ENCODE data around the gene GGA3.

Gene GGA3

DNA sequence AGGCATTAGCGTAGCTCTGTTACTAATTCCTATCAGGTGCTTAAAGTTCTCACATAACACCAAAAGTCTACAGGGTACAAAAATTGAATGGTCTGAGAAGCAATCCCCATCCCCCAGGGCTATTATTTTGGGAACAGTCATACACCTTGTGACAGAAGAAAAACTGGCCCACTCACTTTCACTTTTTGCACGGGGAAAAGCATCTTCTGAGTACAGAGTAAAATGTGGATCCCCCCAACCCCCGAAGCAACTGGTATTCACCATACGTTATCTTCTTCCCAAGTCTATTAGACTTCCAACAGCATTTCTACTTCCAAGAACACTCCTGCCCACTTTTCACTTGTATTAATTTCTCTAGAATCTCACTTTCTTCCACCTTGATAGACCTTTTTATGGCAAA lies 11.8 kb downstream of the GGA3 start:
- Mint-ChIP-seq H3K27me3 (no peaks in the 10 kb centered on the region), H3K36me3 (ENCODE audit: insufficient read depth) (peaks cover 26% of the 10 kb centered on the region), H3K9me3 (no peaks in the 10 kb centered on the region), H3K27ac (peak overlapping the region; percentile 88 to 91), H3K4me3 (peak overlapping the region; percentile 66 to 79), H3K4me1 (ENCODE audit: low read depth in 2 of 2) (peaks cover 43 to 51% of the 10 kb centered on the region in 2 donors)
- no peak for ATAC-seq (replicated peaks)
- no peak for DNase-seq

DNA sequence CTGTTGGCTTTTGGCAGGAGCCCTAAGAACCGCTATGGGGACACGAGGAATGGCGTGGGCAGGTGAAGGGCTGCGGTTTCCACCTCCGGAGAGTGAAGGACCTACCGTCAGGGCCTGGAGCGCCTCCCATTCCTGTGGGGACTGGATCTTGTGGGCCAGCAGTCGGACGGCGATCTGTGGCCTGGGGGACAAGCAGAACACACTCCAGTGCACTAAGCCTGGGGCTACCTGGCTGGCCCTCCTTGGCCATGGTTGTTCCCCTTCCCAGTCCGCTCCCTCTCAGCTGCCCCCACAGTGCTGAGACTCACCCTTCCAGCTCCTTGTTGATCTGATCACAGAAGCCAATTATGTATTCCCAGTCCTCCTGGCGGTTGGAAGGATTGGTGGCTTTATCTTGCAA lies 15.0 kb downstream of the GGA3 start:
- Mint-ChIP-seq H3K9me3 (no peaks in the 10 kb centered on the region), H3K27ac (peak overlapping the region in 1 of 2 donors; percentile 12), H3K36me3 (ENCODE audit: insufficient read depth) (peaks cover 44% of the 10 kb centered on the region), H3K4me3 (no peak overlapping the region), H3K27me3 (no peaks in the 10 kb centered on the region), H3K4me1 (ENCODE audit: low read depth in 2 of 2) (peaks cover 42 to 52% of the 10 kb centered on the region in 2 donors)
- DNase-seq (no peak), ATAC-seq (replicated peaks) (no peak)

DNA sequence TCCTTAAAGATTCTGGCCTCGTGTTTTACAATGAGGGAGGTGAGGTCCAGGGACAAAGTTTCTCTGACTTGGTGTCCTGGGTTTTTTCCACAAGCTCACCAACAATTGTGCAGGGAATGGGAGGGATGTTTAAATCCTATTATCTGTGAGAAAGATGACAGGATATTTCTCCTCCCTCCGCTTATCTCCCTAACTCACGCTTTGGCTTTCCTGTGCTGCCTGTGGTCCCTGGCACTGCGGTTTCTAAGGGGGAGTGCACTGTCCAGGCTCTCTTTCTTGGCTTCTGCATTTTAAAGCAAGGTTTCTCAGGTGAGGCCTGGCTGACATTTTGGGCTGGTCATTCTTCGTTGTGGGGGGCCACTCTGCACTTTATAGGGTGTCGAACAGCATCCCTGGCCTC lies 16.4 kb downstream of the GGA3 start:
- peak overlapping the region in 1 of 2 donors; percentile 35 for H3K27ac Mint-ChIP-seq
- H3K4me3 Mint-ChIP-seq, result no peak overlapping the region
- H3K4me1 Mint-ChIP-seq (ENCODE audit: low read depth in 2 of 2), result peaks cover 38 to 47% of the 10 kb centered on the region in 2 donors
- no peaks in the 10 kb centered on the region for H3K9me3 Mint-ChIP-seq
- DNase-seq (no peak), ATAC-seq (replicated peaks) (no peak)
- peaks cover 55% of the 10 kb centered on the region for H3K36me3 Mint-ChIP-seq (ENCODE audit: insufficient read depth)
- H3K27me3 Mint-ChIP-seq, result no peaks in the 10 kb centered on the region

- Mint-ChIP-seq H3K27me3 (no peaks in the 10 kb centered on the region), H3K36me3 (ENCODE audit: insufficient read depth) (peaks cover 54% of the 10 kb centered on the region), H3K4me1 (ENCODE audit: low read depth in 2 of 2) (peaks cover 32 to 41% of the 10 kb centered on the region in 2 donors), H3K4me3 (no peak overlapping the region), H3K9me3 (no peaks in the 10 kb centered on the region), H3K27ac (peak overlapping the region; percentile 28 to 35)
- DNase-seq (no peak), ATAC-seq (replicated peaks) (no peak)
Observed at GRCh38 chr17:75244133-75244866, 17.1 kb downstream of the GGA3 start.

DNA sequence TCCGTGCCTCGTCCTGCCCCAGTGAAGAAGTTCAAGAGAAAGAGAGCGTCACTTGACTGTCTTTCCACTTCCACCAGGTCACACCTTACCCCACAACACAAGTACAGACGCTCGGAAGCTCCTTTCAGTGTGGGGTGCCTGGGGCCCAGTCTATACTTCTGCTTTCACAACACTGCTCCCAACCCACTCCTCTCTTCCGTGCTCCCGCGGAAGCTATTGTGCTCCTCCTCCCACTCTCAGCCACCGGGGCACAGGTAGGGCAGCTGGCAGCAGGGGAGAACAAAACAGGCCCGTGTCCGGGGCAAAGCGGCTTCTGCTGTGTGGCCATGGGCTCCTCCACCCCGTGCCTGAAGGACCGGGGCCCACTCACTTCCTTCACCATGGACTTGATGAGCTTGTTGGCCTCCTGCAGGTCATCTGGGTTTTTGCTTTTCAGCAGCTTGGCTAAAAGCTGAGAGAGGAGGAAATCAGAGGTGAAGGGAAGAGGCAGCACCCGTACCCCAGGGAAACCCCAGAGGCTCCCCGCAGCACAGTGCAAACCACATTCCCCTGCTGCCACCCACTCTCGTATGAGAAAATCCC lies 18.9 kb downstream of the GGA3 start:
- Mint-ChIP-seq H3K9me3 (no peaks in the 10 kb centered on the region), H3K27ac (peak overlapping the region; percentile 93 to 94), H3K4me1 (ENCODE audit: low read depth in 2 of 2) (peaks cover 35 to 43% of the 10 kb centered on the region in 2 donors), H3K36me3 (ENCODE audit: insufficient read depth) (peaks cover 61% of the 10 kb centered on the region), H3K4me3 (peak overlapping the region; percentile 69 to 74), H3K27me3 (no peaks in the 10 kb centered on the region)
- DNase-seq (peak; percentile 51 to 66 (median 52)), ATAC-seq (replicated peaks) (peak; percentile 84)

DNA sequence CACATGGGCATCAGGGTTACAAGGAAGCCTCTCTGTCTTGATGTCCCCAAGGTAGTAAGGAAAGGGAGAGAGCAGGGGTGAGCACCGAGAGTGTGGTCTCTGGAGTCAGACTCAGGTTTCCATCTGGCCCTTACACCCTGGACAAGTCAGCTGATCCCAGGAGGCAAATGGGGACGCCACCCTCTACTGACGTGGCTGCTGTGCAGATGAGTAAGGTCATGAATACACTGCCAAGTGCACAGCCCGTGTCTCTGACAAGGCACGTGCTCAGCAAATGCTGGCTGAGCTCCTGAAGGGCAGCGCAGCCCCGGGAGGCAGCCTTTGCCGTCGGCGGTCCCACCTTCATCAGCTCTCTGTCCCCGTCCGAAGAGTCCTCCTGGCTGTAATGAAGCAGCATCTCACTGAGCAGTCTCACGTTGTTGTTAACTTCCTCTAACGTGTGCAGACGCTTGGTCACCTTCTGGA lies 19.4 kb downstream of the GGA3 start:
- H3K27ac Mint-ChIP-seq, result peak overlapping the region; percentile 93 to 94
- DNase-seq (no peak), ATAC-seq (replicated peaks) (peak; percentile 15)
- H3K9me3 Mint-ChIP-seq, result no peaks in the 10 kb centered on the region
- H3K27me3 Mint-ChIP-seq, result no peaks in the 10 kb centered on the region
- H3K4me3 Mint-ChIP-seq, result peak overlapping the region; percentile 69 to 74
- peaks cover 35 to 43% of the 10 kb centered on the region in 2 donors for H3K4me1 Mint-ChIP-seq (ENCODE audit: low read depth in 2 of 2)
- H3K36me3 Mint-ChIP-seq (ENCODE audit: insufficient read depth), result peaks cover 62% of the 10 kb centered on the region

DNA sequence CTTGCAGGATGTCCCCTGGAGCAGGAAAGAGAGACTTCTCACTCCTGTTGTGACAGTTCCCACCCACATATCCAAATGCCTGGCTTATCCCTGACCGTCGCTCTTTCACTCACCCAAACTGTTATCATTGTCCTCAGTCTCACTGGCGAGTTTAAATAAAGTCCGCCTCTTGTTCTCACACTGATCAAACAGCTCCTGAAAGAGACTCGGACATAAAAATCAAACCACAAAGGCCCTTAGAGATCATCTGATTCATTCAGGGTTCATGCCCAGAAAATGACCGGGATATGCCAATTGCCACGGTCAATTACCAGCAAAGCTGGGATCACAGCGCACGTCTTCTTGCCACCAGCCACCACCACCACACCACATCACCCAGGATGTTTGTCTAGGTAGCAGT lies 19.9 kb downstream of the GGA3 start:
- no peak for ATAC-seq (replicated peaks)
- Mint-ChIP-seq H3K36me3 (ENCODE audit: insufficient read depth) (peaks cover 67% of the 10 kb centered on the region), H3K4me1 (ENCODE audit: low read depth in 2 of 2) (peaks cover 35 to 43% of the 10 kb centered on the region in 2 donors), H3K9me3 (no peaks in the 10 kb centered on the region), H3K27me3 (no peaks in the 10 kb centered on the region), H3K27ac (peak overlapping the region; percentile 93 to 94), H3K4me3 (peak overlapping the region; percentile 69 to 74)
- no peak for DNase-seq

DNA sequence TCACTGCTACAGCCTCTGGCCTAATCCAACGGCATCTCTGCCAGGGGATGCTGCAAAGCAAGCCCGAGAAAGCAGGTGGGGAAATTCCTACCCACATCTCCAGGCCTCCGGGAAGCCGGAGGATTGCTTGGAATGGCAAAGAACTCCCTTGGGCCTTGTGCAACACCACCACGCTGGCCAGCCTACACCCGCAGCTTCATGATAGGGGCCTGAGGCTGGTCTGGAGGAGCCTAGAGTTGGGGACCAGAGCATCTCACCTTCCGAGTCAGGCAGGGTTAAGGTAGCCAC lies 20.3 kb downstream of the GGA3 start:
- DNase-seq (no peak), ATAC-seq (replicated peaks) (no peak)
- Mint-ChIP-seq H3K4me1 (ENCODE audit: low read depth in 2 of 2) (peaks cover 33 to 43% of the 10 kb centered on the region in 2 donors), H3K27me3 (no peaks in the 10 kb centered on the region), H3K9me3 (no peaks in the 10 kb centered on the region), H3K36me3 (ENCODE audit: insufficient read depth) (peaks cover 67% of the 10 kb centered on the region), H3K27ac (peak overlapping the region; percentile 93 to 94), H3K4me3 (no peak overlapping the region)

DNA sequence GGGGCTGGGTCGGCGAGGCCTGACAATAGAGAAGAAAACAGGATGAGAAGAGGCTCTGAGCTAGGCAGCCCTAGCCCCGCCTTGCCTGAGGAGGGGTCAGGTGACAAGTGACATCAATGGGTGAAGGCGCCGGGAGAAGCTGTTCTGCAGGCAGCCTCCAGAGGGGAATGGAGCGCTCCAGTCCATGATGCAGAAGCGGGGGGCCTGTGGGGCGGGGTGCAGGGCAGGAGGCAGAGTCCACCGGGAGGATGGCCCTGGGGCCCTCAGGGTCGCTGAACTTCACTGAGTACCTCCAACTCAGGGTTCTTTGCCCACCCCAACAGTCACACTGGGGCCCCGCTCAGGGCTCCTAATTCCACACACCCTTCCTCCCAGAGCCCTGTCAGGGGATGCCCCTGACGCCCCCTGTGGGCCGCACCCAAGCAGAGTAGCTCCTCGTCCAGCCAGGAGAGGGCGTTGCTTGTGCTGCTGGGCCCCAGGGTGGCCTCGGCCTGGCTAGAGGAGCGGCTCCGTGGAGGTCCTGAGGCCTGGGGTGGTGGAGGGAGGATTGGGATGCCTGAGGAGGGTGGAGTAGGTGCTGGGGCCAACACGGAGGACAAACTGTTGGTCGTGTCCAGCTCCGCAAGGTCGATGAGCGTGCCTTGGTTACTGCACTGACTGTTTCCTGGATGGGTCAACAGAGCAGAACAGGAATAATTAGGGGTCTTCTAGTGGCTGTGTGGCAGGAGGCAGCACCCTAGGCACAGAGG lies 20.8 kb downstream of the GGA3 start:
- no peak for DNase-seq
- Mint-ChIP-seq H3K36me3 (ENCODE audit: insufficient read depth) (peaks cover 67% of the 10 kb centered on the region), H3K27ac (peak overlapping the region; percentile 59 to 92), H3K27me3 (no peaks in the 10 kb centered on the region), H3K9me3 (no peaks in the 10 kb centered on the region), H3K4me3 (peak overlapping the region in 1 of 2 donors; percentile 36), H3K4me1 (ENCODE audit: low read depth in 2 of 2) (peaks cover 30 to 43% of the 10 kb centered on the region in 2 donors)
- ATAC-seq (replicated peaks), result no peak

- ATAC-seq (replicated peaks) (no peak), DNase-seq (no peak)
- peak overlapping the region in 1 of 2 donors; percentile 36 for H3K4me3 Mint-ChIP-seq
- H3K27me3 Mint-ChIP-seq, result no peaks in the 10 kb centered on the region
- peaks cover 30 to 43% of the 10 kb centered on the region in 2 donors for H3K4me1 Mint-ChIP-seq (ENCODE audit: low read depth in 2 of 2)
- H3K36me3 Mint-ChIP-seq (ENCODE audit: insufficient read depth), result peaks cover 70% of the 10 kb centered on the region
- H3K27ac Mint-ChIP-seq, result peak overlapping the region; percentile 59 to 92
- H3K9me3 Mint-ChIP-seq, result no peaks in the 10 kb centered on the region
Observed at GRCh38 chr17:75239778-75240393, 21.5 kb downstream of the GGA3 start.

- H3K36me3 Mint-ChIP-seq (ENCODE audit: insufficient read depth), result peaks cover 72% of the 10 kb centered on the region
Observed at GRCh38 chr17:75239214-75239613, 22.2 kb downstream of the GGA3 start.

DNA sequence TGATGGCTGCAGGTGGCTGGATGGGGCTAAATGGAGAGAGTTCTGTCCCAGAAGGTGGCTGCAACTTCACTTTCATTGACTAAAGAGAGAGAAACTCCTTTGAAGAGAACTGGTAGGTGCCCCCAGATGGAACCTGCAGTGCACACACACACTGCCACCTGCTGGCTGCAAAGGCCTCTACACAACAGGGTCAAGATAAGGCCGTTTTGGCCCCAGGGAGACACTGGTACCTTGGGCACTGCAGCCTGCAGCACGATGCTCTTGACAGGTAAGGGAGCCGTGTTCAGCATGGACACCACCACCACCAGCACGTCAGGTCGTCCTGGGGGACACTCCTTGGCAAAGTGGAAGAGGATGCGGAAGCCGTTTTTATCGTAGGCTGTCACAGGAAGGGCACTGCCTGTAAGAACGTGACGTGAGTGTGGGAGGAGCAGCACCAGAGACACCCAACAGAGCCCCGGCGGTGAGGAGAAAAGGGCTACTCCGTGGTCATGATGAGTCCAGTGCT lies 22.7 kb downstream of the GGA3 start:
- Mint-ChIP-seq H3K4me3 (peak overlapping the region in 1 of 2 donors; percentile 22), H3K9me3 (no peaks in the 10 kb centered on the region), H3K27me3 (no peaks in the 10 kb centered on the region), H3K36me3 (ENCODE audit: insufficient read depth) (peaks cover 75% of the 10 kb centered on the region), H3K4me1 (ENCODE audit: low read depth in 2 of 2) (peaks cover 30 to 34% of the 10 kb centered on the region in 2 donors), H3K27ac (peak overlapping the region; percentile 59 to 78)
- ATAC-seq (replicated peaks), result peak; percentile 34
- peak; percentile 42 to 53 (median 50) for DNase-seq

More at GRCh38 chr17:75239214-75239613, 22.2 kb downstream of the GGA3 start:
- DNase-seq (no peak), ATAC-seq (replicated peaks) (no peak)
- H3K27ac Mint-ChIP-seq, result peak overlapping the region; percentile 59 to 78
- H3K27me3 Mint-ChIP-seq, result no peaks in the 10 kb centered on the region
- peak overlapping the region in 1 of 2 donors; percentile 22 for H3K4me3 Mint-ChIP-seq
- H3K4me1 Mint-ChIP-seq (ENCODE audit: low read depth in 2 of 2), result peaks cover 30 to 38% of the 10 kb centered on the region in 2 donors
- H3K9me3 Mint-ChIP-seq, result no peaks in the 10 kb centered on the region

DNA sequence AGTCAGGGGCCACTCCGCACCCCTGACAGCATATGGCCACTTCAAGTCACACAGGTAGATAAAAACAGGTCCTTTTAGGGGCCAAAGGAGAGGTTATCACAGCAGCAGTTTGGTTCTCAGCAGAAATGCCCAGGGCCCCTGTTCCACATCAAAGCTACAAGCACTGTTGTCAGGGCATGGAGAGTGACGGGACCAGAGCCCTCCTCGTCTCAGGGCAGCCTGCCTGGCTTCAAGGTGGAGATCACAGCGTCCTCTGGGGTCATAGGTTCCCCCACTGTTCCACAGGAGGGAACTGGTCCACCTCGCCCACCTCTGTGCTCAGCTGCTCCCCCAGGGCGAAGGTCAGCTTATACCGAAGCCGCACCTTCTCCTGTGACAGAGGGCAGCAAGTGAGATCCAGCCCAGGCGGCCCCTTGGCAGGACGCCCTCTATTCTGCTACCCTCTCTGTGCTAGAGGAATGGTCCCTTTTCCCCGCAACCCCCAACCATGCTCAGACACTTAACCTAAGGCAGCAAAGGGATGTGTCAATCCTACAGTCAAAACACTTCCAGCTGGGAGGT lies 23.3 kb downstream of the GGA3 start:
- no peak for ATAC-seq (replicated peaks)
- no peak overlapping the region for H3K4me3 Mint-ChIP-seq
- no peaks in the 10 kb centered on the region for H3K27me3 Mint-ChIP-seq
- peaks cover 72% of the 10 kb centered on the region for H3K36me3 Mint-ChIP-seq (ENCODE audit: insufficient read depth)
- peaks cover 25 to 27% of the 10 kb centered on the region in 2 donors for H3K4me1 Mint-ChIP-seq (ENCODE audit: low read depth in 2 of 2)
- peak overlapping the region; percentile 59 to 78 for H3K27ac Mint-ChIP-seq
- no peaks in the 10 kb centered on the region for H3K9me3 Mint-ChIP-seq
- DNase-seq, result no peak

Measured in effector memory CD8-positive, alpha-beta T cell (primary cell).